ENCODE data around the gene CPEB1.

Gene CPEB1

GRCh38 chr15:82680200-82681102 is 33.3 kb upstream of the CPEB1 start:
- TF ChIP-seq, protein P1, sequence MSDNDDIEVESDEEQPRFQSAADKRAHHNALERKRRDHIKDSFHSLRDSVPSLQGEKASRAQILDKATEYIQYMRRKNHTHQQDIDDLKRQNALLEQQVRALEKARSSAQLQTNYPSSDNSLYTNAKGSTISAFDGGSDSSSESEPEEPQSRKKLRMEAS (IDR thresholded peaks at IDR 0.05): peak; percentile 53
- TF ChIP-seq TCF12 (IDR thresholded peaks at IDR 0.05; ENCODE audit: low read depth) (no peak), TEAD4 (IDR thresholded peaks at IDR 0.05) (no peak), CREB1 (IDR thresholded peaks at IDR 0.05; ENCODE audit: low read depth) (no peak), ZBTB7A (IDR thresholded peaks at IDR 0.05; ENCODE audit: low read depth) (0 out of 2 replicates have a peak, but pooled peaks have one; percentile 47), USF1 (IDR thresholded peaks at IDR 0.05) (no peak), TAF1 (IDR thresholded peaks at IDR 0.05; ENCODE audit: low read depth) (peak; percentile 61; the same call in 1 of the 2 replicates), RAD21 (IDR thresholded peaks at IDR 0.05; ENCODE audit: low read depth) (peak; percentile 39; the same call in 1 of the 2 replicates), FOXM1 (IDR thresholded peaks at IDR 0.05; ENCODE audit: borderline replicate concordance, low read depth) (no peak), NFIC (IDR thresholded peaks at IDR 0.05) (no peak), EGR1 (IDR thresholded peaks at IDR 0.05) (no peak), YY1 (IDR thresholded peaks at IDR 0.05; ENCODE audit: low read depth) (peak; percentile 74), EP300 (IDR thresholded peaks at IDR 0.05; ENCODE audit: borderline replicate concordance) (no peak), CEBPB (IDR thresholded peaks at IDR 0.05) (no peak)
- TF ChIP-seq, protein P2, sequence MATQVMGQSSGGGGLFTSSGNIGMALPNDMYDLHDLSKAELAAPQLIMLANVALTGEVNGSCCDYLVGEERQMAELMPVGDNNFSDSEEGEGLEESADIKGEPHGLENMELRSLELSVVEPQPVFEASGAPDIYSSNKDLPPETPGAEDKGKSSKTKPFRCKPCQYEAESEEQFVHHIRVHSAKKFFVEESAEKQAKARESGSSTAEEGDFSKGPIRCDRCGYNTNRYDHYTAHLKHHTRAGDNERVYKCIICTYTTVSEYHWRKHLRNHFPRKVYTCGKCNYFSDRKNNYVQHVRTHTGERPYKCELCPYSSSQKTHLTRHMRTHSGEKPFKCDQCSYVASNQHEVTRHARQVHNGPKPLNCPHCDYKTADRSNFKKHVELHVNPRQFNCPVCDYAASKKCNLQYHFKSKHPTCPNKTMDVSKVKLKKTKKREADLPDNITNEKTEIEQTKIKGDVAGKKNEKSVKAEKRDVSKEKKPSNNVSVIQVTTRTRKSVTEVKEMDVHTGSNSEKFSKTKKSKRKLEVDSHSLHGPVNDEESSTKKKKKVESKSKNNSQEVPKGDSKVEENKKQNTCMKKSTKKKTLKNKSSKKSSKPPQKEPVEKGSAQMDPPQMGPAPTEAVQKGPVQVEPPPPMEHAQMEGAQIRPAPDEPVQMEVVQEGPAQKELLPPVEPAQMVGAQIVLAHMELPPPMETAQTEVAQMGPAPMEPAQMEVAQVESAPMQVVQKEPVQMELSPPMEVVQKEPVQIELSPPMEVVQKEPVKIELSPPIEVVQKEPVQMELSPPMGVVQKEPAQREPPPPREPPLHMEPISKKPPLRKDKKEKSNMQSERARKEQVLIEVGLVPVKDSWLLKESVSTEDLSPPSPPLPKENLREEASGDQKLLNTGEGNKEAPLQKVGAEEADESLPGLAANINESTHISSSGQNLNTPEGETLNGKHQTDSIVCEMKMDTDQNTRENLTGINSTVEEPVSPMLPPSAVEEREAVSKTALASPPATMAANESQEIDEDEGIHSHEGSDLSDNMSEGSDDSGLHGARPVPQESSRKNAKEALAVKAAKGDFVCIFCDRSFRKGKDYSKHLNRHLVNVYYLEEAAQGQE (IDR thresholded peaks at IDR 0.05; ENCODE audit: low read depth): no peak

DNA sequence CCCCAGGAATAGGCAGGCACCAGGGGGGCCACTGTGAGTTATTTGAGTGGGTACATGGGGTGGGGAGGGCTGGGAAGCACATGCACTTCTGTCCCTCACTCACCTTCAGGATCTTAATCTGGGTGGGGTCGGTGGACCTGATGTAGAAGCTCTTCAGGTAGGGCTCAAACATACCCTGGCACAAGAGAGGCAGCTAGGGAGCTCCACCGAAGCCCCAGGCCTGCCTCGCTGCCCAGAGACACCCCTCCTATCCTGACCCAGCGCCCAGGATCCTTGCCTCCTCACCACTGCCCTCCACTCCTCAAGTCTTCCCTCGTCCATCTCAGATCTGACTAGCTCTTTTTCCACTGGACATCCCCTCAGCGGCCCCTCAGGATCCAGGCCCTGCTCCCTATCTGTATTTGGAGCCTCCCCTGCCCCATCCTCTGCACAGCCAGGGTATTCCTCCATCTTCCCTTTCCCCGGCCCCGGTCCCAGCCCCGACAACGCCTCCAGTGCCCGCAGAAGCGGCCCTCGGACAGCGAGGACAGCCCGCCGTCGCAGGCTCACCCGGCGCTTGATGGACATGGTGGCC is 32.5 kb upstream of the CPEB1 start:
- no peak for TF ChIP-seq USF1 (IDR thresholded peaks at IDR 0.05)

DNA sequence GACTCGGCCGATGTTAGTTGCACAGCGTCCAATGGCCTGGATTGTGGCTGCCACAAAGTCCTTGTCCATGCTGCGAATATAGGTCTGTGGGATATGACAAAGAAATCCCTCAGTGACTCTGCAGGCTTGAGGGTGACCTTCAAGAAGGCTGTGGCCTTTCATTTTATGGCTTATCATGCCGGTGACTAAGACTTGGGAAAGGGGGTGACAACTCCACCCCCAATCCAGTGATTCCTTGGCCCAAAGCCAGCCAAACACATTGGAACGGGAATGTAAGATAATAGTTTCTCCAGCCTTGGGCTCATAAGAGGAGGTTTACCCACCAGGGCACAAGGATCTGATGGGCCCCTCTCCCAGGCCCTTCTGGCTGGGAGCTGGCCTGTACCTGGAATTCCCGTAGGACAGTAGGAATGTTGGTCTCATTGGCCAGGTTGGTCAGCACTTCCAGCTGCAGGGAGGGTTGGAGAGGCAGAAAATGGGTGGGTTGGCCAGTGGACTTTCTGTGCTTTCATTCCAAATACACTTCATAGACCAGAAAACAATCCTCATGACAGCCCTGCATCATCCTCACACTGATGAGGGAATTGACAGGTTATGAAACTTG is 30.7 kb upstream of the CPEB1 start:
- TF ChIP-seq TEAD4 (IDR thresholded peaks at IDR 0.05) (no peak), TCF12 (IDR thresholded peaks at IDR 0.05; ENCODE audit: low read depth) (no peak), CEBPB (IDR thresholded peaks at IDR 0.05) (no peak), EP300 (IDR thresholded peaks at IDR 0.05; ENCODE audit: borderline replicate concordance) (no peak), NFIC (IDR thresholded peaks at IDR 0.05) (no peak), FOXM1 (IDR thresholded peaks at IDR 0.05; ENCODE audit: borderline replicate concordance, low read depth) (no peak), ZBTB7A (IDR thresholded peaks at IDR 0.05; ENCODE audit: low read depth) (no peak), RAD21 (IDR thresholded peaks at IDR 0.05; ENCODE audit: low read depth) (no peak), TAF1 (IDR thresholded peaks at IDR 0.05; ENCODE audit: low read depth) (no peak), EGR1 (IDR thresholded peaks at IDR 0.05) (no peak)
- TF ChIP-seq, protein P1 (IDR thresholded peaks at IDR 0.05): no peak
- TF ChIP-seq, protein P2 (IDR thresholded peaks at IDR 0.05; ENCODE audit: low read depth): no peak

- no peak for TF ChIP-seq FOXM1 (IDR thresholded peaks at IDR 0.05; ENCODE audit: borderline replicate concordance, low read depth)
- TF ChIP-seq NFIC (IDR thresholded peaks at IDR 0.05): no peak
- no peak for TF ChIP-seq CREB1 (IDR thresholded peaks at IDR 0.05; ENCODE audit: low read depth)
- TF ChIP-seq USF1 (IDR thresholded peaks at IDR 0.05): no peak
- no peak for TF ChIP-seq EP300 (IDR thresholded peaks at IDR 0.05; ENCODE audit: borderline replicate concordance)
- TF ChIP-seq YY1 (IDR thresholded peaks at IDR 0.05; ENCODE audit: low read depth): no peak
- TF ChIP-seq, protein P1 (IDR thresholded peaks at IDR 0.05): no peak
- no peak for TF ChIP-seq EGR1 (IDR thresholded peaks at IDR 0.05)
Measured at GRCh38 chr15:82674873-82675272, 27.7 kb upstream of the CPEB1 start.
